Central memory CD4-positive, alpha-beta T cell (primary cell): Measurements from ENCODE around the gene POU3F4.

Source experiments
- DNase-seq: peaks from one replicate; pipeline ENCODE4 v3.0.0; 2022
- total RNA-seq, 3 experiments: gene quantifications; one replicate each; lab custom pipeline; 2026; lab: John Stamatoyannopoulos, UW

Gene POU3F4
- 0 reads per million in 3 experiments for total RNA-seq

DNA sequence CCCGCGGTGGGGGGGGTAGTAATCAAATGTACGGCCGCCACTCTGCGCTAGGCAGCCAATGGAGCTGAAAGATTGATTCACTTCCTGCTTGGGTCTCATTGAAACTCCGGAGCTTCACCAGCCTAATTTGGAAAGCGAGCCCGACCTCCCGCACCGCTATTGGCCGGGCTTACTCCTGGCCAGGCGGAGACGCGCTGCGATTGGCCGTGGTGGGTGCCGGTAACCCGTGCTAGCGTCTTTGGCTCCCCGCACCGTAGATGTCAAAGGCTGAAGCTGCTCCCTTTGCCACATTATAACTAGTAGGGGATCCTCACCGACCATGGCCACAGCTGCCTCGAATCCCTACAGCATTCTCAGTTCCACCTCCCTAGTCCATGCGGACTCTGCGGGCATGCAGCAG, at the start of gene POU3F4:
POU3F4 (plus strand) TSS at position 285 of the 400 bp plus-strand sequence; CDS start at position 320, 35 bp downstream.
- no peak for DNase-seq

DNA sequence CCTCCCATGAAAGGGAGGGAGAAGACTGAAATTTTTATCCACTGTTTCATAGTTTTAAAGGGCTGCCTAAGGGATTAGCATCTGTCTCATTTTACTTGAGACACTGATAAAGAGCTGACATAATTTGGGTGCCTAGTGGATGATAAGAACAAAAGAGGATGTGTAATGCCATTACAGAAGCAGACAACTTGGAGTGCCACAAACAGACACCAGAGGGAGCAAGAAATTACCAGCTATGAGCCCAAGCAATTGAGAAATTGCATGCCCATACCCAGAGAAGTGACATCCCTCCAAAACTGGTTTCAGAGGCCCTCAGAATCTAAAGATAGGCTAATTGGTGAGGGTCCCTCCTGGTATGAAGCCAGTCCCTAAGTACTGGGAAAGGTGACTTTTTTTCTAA, 38.5 kb upstream of the POU3F4 start:
- DNase-seq, result no peak

DNA sequence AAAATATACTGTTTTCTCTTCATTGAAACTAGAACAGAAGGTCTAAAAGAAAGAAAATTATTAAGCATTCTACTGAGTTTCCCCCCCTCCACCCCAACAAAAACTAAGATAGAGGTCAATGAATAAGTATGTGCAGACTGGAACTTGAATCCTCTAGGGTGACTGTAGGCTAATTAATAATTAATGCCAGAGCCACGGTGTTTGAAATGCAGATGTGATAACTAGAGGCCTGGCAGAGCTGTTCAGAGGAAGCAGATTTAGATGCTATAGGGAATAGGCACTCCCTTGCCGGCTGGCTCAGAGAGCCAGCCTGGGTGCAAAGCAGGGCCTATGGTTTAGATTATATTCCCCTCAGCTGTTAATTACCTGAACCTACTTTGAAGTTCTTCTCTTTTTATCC, 12.2 kb upstream of the POU3F4 start:
- no peak for DNase-seq

DNA sequence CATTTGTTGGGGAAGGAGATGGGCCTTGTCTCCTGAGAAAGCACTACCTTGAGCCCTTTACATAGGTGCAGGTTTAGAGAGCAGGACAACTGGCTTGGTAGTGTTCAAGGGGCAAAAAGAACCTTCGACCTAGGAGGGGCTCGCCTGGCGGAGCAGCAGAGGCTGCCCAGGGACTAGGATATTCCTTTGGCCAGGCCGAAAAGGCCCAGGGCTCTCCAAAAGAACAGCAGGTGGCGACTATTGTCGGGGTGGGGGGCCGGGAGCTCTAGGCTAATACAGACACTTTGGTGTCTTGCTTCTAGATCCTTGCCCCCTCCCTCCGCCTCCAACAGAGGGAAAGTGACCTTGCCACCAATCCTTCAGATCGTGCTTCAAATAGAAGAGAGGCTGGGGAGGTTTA, 7.1 kb upstream of the POU3F4 start:
- no peak for DNase-seq

DNA sequence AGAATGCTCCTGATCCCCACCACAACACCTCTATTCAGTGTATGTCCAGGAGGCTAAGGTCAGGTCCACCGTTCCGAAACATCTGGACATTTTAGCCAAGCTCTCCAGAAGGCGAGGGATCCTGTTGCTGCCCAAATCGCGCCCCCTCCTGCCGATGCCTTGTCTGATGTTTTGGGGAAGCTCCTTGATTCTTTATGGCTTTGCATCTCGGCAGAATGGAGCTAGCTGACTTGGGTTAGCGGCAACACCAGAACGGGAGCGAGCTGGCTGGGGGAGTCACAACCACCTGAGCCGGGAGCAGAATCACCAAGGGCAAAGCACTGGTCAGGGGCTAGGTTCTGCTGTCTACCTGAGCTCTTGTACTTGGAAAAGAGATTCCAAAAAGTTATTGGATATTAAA, 6.6 kb upstream of the POU3F4 start:
- DNase-seq, result no peak

DNA sequence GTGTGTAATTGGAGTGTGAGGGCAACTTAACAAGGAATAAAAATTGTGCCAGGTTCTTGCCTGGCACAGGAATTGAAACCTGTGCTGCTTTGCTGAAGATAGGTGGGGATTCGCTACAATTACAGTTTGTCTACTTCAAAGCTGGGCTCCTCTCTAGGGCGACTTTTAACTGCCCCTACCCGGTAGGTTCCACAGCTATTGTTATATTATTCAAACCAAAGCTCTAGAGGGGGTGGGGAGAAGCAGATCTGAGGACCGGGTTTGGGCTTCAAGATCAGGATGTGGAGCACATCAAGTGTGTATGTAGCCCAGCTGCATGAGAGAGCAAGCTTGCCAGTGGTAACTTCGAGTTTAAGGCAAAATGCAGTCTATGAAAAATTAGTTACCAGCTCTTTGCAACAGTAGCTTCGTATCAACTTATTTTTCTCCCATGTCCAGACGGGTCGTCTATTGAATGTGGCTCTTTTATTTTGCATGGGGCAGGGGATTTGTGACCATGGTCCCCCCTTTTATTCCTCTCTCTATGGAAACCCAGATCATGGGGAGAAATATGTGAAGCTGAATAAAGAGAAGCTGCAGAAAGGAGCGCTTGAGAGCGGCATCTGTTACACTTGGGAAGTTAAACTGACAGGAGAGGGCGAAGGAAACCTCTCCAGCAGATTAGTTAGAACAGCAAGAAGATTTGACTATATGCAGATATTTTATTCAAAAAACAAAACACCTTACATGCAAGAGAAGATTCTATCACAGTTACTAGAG, 3.2 kb upstream of the POU3F4 start:
- DNase-seq, result no peak

DNA sequence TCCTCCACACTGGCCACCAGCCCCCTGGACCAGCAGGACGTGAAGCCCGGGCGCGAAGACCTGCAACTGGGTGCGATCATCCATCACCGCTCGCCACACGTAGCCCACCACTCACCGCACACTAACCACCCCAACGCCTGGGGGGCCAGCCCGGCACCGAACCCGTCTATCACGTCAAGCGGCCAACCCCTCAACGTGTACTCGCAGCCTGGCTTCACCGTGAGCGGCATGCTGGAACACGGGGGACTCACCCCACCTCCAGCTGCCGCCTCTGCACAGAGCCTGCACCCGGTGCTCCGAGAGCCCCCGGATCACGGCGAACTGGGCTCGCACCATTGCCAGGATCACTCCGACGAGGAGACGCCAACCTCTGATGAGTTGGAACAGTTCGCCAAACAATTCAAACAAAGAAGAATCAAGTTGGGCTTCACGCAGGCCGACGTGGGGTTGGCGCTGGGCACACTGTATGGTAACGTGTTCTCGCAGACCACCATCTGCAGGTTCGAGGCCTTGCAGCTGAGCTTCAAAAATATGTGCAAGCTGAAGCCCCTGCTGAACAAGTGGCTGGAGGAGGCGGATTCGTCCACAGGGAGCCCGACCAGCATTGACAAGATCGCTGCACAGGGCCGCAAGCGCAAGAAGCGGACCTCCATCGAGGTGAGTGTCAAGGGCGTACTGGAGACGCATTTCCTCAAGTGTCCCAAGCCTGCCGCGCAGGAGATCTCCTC, 600 bp downstream of the POU3F4 start:
- DNase-seq, result no peak

DNA sequence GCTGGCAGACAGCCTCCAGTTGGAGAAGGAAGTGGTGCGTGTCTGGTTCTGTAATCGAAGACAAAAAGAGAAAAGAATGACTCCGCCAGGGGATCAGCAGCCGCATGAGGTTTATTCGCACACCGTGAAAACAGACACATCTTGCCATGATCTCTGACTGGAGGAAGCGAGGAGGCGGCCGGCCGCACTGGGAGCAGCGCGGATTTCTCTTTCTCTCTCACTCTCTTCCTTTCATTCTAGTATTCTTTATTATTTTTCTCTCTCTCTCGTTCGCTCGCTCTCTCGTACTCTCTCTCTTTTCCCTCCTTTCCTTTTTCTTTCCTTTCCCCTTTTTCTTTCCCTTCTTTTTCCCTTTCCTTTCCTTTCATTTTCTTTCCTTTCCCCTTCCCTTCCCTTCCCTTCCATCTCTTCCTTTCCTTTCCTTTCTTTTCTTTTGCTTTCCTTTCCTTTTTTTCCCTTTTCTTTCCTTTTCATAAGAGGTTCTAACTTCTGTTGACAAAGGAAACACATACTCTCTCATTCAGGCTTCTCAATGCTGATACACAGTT, 1.2 kb downstream of the POU3F4 start:
- no peak for DNase-seq

DNA sequence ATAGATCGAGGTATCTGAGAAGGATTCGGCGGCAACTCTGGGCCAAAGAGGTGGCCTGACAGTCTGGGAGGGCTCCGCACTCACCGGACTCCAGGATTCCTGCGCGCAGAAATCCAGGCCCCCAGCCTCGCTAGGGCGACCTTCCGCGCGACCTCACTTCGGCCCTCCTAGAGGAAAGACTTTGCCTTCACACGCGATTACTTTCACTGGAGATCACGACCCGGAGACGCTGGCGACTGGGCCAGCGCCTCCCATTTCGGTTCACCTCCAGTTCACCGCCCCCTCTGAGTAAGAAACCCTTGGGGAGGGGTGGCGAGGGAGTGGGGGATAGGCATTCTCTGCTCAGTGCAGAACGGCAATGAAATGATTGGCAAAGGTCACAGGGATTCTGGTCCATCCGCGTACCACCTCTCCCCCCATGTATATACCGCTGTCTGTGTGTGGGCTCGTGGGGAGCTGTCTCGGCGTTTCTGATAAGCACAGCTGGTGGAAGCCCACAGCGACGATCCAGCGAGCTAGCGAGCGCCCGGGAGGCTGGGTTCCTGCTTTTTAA, 2.5 kb downstream of the POU3F4 start:
- no peak for DNase-seq

DNA sequence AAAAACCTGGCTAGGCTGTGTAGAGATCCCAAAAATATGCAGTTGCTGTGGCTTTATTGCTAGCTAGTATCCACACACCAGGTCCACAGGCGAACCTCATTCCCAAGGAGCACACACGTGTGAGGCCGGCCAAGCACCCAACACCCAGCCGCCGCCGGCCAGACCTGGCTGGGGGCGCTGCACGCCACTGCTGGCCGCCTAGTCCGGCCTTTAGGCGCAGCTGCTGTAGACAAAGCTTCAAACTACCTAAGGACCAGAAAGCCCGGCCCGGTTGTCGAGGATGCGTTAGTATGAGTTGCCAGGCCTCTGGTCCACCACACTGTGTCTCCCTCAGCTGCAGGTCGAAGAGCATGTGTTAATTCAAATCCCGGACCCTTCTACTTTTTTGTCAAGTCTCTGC, 3.1 kb downstream of the POU3F4 start:
- DNase-seq, result no peak

DNA sequence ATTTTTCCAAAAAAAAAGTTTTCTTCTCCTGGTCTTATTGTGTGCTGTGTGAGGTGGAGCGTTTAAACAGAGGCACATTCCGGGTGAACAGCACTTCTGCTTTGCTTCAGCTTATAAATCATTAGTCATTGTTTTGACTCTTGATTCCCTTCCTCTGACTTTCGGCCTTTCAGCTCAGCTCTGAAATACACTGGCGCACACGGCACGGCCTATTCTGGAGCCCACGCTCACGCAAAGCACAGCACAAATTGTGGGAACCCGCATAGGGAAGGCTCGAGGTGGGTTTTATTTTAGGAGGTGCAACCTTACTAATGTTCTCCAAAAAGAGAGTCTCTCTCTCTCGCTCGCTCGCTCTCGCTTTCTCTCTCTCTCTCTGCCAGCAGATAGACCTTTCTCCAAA, 4.0 kb downstream of the POU3F4 start:
- DNase-seq, result no peak

DNA sequence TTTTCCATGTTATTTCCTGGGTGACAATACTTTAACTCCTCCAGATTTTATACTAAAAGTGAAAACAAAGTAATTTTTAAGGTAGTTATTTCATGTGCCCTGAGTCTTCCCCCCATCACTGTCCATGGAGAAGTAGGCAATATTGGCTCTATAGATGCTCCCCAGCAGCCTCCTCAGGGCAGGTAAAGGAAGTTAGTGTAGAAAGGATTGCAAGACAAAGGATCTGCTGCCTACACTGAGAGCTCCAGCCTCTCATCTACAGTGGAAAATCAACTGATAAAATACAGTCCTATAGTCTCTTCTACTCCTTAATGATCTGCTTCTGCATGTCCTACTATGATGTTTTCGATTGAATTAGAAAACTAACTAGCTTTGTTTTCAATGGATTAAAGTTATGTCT, 8.5 kb downstream of the POU3F4 start:
- no peak for DNase-seq

DNA sequence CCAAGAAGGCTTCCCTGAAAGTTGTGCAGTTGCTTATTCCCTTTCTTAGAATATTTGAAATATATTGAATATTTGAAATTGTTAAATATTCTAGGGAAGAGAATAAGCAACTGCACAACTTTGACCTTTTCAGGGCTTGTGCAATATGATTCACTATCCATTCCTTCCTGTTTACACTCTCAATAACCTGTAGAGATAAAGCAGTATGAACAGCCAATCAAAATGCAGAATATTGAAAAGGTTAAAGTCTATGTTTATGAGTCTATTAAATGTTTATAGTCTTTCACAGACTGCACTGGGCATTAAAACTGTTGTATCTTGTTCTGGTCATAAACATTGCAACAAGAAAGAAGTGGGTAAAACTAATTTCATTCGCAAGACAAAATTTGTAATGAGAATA, 13.8 kb downstream of the POU3F4 start:
- DNase-seq, result no peak

DNA sequence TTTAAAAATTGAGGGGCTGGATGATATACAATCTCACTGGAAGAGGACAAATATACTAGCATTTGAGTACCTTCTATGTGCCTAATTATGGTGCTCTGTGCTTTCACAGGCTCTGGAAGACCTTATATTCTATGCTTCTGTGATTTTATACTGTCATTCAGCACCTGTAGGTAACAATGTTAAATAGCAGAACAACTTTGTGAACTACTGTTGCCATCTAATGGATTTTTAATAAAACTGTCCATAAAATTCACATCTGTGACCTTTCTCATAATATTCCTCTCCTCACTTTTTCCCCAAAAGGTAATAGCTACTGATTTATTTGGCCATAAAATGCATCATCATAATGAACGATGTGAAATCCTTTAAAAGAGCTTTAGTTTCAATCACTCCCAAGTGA, 21.9 kb downstream of the POU3F4 start:
- no peak for DNase-seq

DNA sequence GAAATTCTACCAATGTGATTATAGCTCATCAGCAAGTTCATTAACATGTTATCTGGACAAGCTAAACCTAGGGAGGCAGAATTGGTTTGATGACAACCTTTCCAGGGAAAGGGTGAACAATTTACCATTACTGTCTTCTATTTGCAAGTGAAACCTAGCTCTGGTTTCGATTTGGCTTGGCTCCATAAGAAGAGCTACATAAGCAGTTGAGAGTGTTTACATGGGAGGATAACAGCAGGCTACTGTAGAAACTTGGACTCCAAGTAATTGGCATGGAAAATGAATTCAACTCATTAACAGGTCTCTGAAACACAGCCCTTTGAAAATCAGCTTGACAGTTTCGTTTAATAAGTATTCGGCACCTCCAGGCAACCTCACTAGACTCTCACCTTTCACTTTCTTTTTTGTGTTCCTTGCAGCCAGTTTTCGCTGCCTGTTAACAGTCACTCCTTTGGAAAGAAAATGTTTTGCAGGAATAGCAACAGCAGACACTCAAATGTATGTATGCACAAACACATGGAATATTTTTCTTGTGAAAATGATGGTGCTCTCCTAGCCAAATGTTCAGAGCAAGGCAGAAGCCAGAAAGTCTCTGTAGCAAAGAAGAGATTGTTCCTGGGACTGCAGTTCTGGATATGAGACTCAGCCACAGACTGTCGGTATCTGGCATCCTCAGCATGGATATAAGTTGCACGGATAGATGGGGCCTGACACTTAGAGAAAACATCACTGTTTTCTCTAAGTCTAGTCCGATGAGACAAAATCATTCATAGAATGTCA, 27.5 kb downstream of the POU3F4 start:
- no peak for DNase-seq
